Astrocyte (in vitro differentiated cells and primary cell): ENCODE data around the gene C3orf20. TPM values are rescaled to one million over a fixed set of nuclear protein-coding genes. Genes with fewer than 3 reads are reported as not detected.

Experiments used
- DNase-seq: peaks from one replicate; pipeline ENCODE4 v3.0.0-alpha.2; 2010; ENCODE audit warnings: low read depth
- FAIRE-seq: peaks from 2 replicates; lab custom pipeline; 2011; peaks lifted over from hg19 to GRCh38; lab: Jason Lieb, UNC
- H2AFZ ChIP-seq: 2 replicates; pipeline ENCODE4 v1.6.0; 2012; ENCODE audit warnings: low read depth, low read length, inconsistent platforms
- H3K27ac ChIP-seq: 2 replicates; pipeline ENCODE4 v1.5.1; 2011; ENCODE audit warnings: low read depth, low read length, inconsistent platforms
- H3K27me3 ChIP-seq: 2 replicates; pipeline ENCODE4 v1.6.0; 2011; ENCODE audit warnings: low read length, inconsistent platforms; ENCODE audit not compliant: insufficient read depth
- H3K36me3 ChIP-seq: 2 replicates; pipeline ENCODE4 v1.5.1; 2011; ENCODE audit warnings: low read length, inconsistent platforms; ENCODE audit not compliant: insufficient read depth
- H3K4me1 ChIP-seq: 2 replicates; pipeline ENCODE4 v1.5.1; 2011; ENCODE audit warnings: low read length, inconsistent platforms; ENCODE audit not compliant: insufficient read depth
- H3K4me2 ChIP-seq: 2 replicates; pipeline ENCODE4 v1.6.0; 2012; ENCODE audit warnings: low read length, inconsistent platforms
- H3K4me3 ChIP-seq: 2 replicates; pipeline ENCODE4 v1.5.1; 2011; ENCODE audit warnings: low read depth, mild to moderate bottlenecking, low read length, inconsistent platforms; ENCODE audit not compliant: insufficient read depth
- H3K79me2 ChIP-seq: 2 replicates; pipeline ENCODE4 v1.6.0; 2012; ENCODE audit warnings: mild to moderate bottlenecking, low read length, inconsistent platforms; ENCODE audit not compliant: insufficient read depth
- H3K9ac ChIP-seq: 2 replicates; pipeline ENCODE4 v1.6.0; 2012; ENCODE audit warnings: mild to moderate bottlenecking, low read length, inconsistent platforms
- H3K9me3 ChIP-seq: 2 replicates; pipeline ENCODE4 v1.5.1; 2012; ENCODE audit warnings: low read depth, mild to moderate bottlenecking, low read length, inconsistent platforms; ENCODE audit not compliant: insufficient read depth
- H4K20me1 ChIP-seq: 2 replicates; pipeline ENCODE4 v1.6.0; 2012; ENCODE audit warnings: low read length, inconsistent platforms; ENCODE audit not compliant: insufficient read depth
- H3K27ac Mint-ChIP-seq: one replicate; pipeline ENCODE4 v1.8.0; 2021; ENCODE audit warnings: mild to moderate bottlenecking, mixed read lengths; ENCODE audit not compliant: unreplicated experiment
- H3K27me3 Mint-ChIP-seq: one replicate; pipeline ENCODE4 v1.8.0; 2021; ENCODE audit warnings: low read depth, mixed read lengths; ENCODE audit not compliant: unreplicated experiment
- H3K36me3 Mint-ChIP-seq: one replicate; pipeline ENCODE4 v1.8.0; 2021; ENCODE audit warnings: low read depth, mixed read lengths; ENCODE audit not compliant: unreplicated experiment
- H3K4me1 Mint-ChIP-seq: one replicate; pipeline ENCODE4 v1.8.0; 2021; ENCODE audit warnings: low read depth, mixed read lengths; ENCODE audit not compliant: unreplicated experiment
- H3K4me3 Mint-ChIP-seq: one replicate; pipeline ENCODE4 v1.8.0; 2021; ENCODE audit warnings: mild to moderate bottlenecking, moderate library complexity, mixed read lengths; ENCODE audit not compliant: unreplicated experiment
- H3K9me3 Mint-ChIP-seq: one replicate; pipeline ENCODE4 v1.8.0; 2021; ENCODE audit warnings: mild to moderate bottlenecking, mixed read lengths; ENCODE audit not compliant: unreplicated experiment
- CTCF ChIP-seq: IDR thresholded peaks from 2 replicates; pipeline ENCODE4 v1.5.1; 2011; ENCODE audit warnings: low read depth, mild to moderate bottlenecking, inconsistent platforms, low read length, moderate library complexity; ENCODE audit not compliant: insufficient read depth
- EZH2 ChIP-seq: IDR thresholded peaks from 2 replicates; pipeline ENCODE4 v1.6.1; 2012; ENCODE audit warnings: mild to moderate bottlenecking, low read length, inconsistent platforms; ENCODE audit not compliant: insufficient read depth
- total RNA-seq: library from RNA; stranded (reverse); gene quantifications from 2 replicates; pipeline ENCODE4 v1.2.1, GENCODE V29; 2021

C3orf20 gene
- total RNA-seq, 1 donor from 2014 or later, result 0.16 TPM

GRCh38 chr3:14762701-14763100 is 87.8 kb downstream of the C3orf20 start:
- no peak for DNase-seq
- Mint-ChIP-seq H3K27me3 (peaks cover 34% of the 10 kb centered on the region), H3K9me3 (peaks cover 7% of the 10 kb centered on the region), H3K36me3 (no peaks in the 10 kb centered on the region), H3K27ac (no peak overlapping the region), H3K4me1 (no peaks in the 10 kb centered on the region), H3K4me3 (no peak overlapping the region)
- Histone ChIP-seq H3K4me1 (no peaks in the 10 kb centered on the region), H3K27me3 (no peaks in the 10 kb centered on the region), H3K4me3 (no peak overlapping the region), H3K79me2 (no peaks in the 10 kb centered on the region), H3K9me3 (no peaks in the 10 kb centered on the region), H3K9ac (no peak overlapping the region), H3K36me3 (no peaks in the 10 kb centered on the region), H2AFZ (no peak overlapping the region), H3K27ac (no peak overlapping the region), H3K4me2 (no peak overlapping the region), H4K20me1 (no peaks in the 10 kb centered on the region)
- TF ChIP-seq EZH2 (no peak), CTCF (no peak)
- FAIRE-seq, result no peak

GRCh38 chr3:14764331-14765059 is 89.6 kb downstream of the C3orf20 start:
- no peaks in the 10 kb centered on the region for H3K27me3 ChIP-seq
- no peak for FAIRE-seq
- no peak for DNase-seq

More at GRCh38 chr3:14764331-14765059, 89.6 kb downstream of the C3orf20 start:
- Mint-ChIP-seq H3K9me3 (peaks cover 5% of the 10 kb centered on the region), H3K36me3 (no peaks in the 10 kb centered on the region), H3K27ac (no peak overlapping the region), H3K4me3 (no peak overlapping the region), H3K4me1 (no peaks in the 10 kb centered on the region), H3K27me3 (peaks cover 41% of the 10 kb centered on the region)
- no peaks in the 10 kb centered on the region for H3K36me3 ChIP-seq
- no peaks in the 10 kb centered on the region for H3K9me3 ChIP-seq
- no peaks in the 10 kb centered on the region for H3K79me2 ChIP-seq
- H2AFZ ChIP-seq, result no peak overlapping the region
- H4K20me1 ChIP-seq, result no peaks in the 10 kb centered on the region
- H3K27ac ChIP-seq, result no peak overlapping the region
- H3K4me3 ChIP-seq, result no peak overlapping the region
- H3K9ac ChIP-seq, result no peak overlapping the region
- H3K4me2 ChIP-seq, result no peak overlapping the region
- H3K4me1 ChIP-seq, result no peaks in the 10 kb centered on the region
- no peak for TF ChIP-seq CTCF
- no peak for TF ChIP-seq EZH2
